Activated CD8-positive, alpha-beta memory T cell treated with anti-CD3 and anti-CD28 coated beads, Interleukin-2, amount 50 U/mL, for 1 hour (primary cell): ENCODE measurements around the gene GLOD5.
A peak's percentile ranks its signal among the peaks of the same experiment; 100 is the strongest.

Experiments
- DNase-seq: peaks from one replicate; pipeline ENCODE4 v3.0.0-alpha.2; 2020; ENCODE audit errors: extremely low read depth

Gene GLOD5

GRCh38 chrX:48761674-48762471, at the start of gene GLOD5:
TSS of gene GLOD5 (plus strand) at chrX:48761747. CDS start at chrX:48761791, 44 bp downstream.
- no peak for DNase-seq

- DNase-seq = no peak
Measured at GRCh38 chrX:48711929-48712505, 49.5 kb upstream of the GLOD5 start.

- no peak for DNase-seq
Measured at GRCh38 chrX:48713847-48714246, 47.7 kb upstream of the GLOD5 start.

GRCh38 chrX:48714573-48714972, 47.0 kb upstream of the GLOD5 start:
- DNase-seq = no peak

- no peak for DNase-seq
Measured at GRCh38 chrX:48715072-48715471, 46.5 kb upstream of the GLOD5 start.

GRCh38 chrX:48715876-48716502, 45.6 kb upstream of the GLOD5 start:
- DNase-seq = no peak

GRCh38 chrX:48719958-48720357, 41.6 kb upstream of the GLOD5 start:
- no peak for DNase-seq

GRCh38 chrX:48720577-48721250, 40.8 kb upstream of the GLOD5 start:
- DNase-seq = no peak

- DNase-seq = no peak
Measured at GRCh38 chrX:48721916-48722315, 39.6 kb upstream of the GLOD5 start.

- DNase-seq = no peak
Measured at GRCh38 chrX:48726596-48726995, 35.0 kb upstream of the GLOD5 start.

- DNase-seq = no peak
Measured at GRCh38 chrX:48728653-48729052, 32.9 kb upstream of the GLOD5 start.

GRCh38 chrX:48736303-48736702, 25.2 kb upstream of the GLOD5 start:
- DNase-seq = no peak

GRCh38 chrX:48736878-48737212, 24.7 kb upstream of the GLOD5 start:
- DNase-seq = no peak

- peak; percentile 78 for DNase-seq
Measured at GRCh38 chrX:48737213-48737938, 24.2 kb upstream of the GLOD5 start.

- no peak for DNase-seq
Measured at GRCh38 chrX:48737940-48738339, 23.6 kb upstream of the GLOD5 start.

- DNase-seq = no peak
Measured at GRCh38 chrX:48741834-48742233, 19.7 kb upstream of the GLOD5 start.

- DNase-seq = no peak
Measured at GRCh38 chrX:48745222-48745621, 16.3 kb upstream of the GLOD5 start.

- DNase-seq = no peak
Measured at GRCh38 chrX:48747415-48748016, 14.0 kb upstream of the GLOD5 start.

- DNase-seq = no peak
Measured at GRCh38 chrX:48749182-48749581, 12.4 kb upstream of the GLOD5 start.

- DNase-seq = no peak
Measured at GRCh38 chrX:48751343-48751742, 10.2 kb upstream of the GLOD5 start.

GRCh38 chrX:48752498-48752897, 9.0 kb upstream of the GLOD5 start:
- DNase-seq = no peak
